HG03025 (cell line): ENCODE results near the gene CTNNAL1.
A peak's percentile ranks its signal among the peaks of the same experiment; 100 is the strongest.

Source experiments
- ATAC-seq: cut with Tn5 transposase; IDR thresholded peaks from one replicate; pipeline ENCODE4 v1.9.1; 2021; ENCODE audit warnings: mild to moderate bottlenecking, moderate library complexity; ENCODE audit not compliant: unreplicated experiment, low FRiP score

Gene CTNNAL1

GRCh38 chr9:109028457-109028856, 15.2 kb upstream of the CTNNAL1 start:
- ATAC-seq = no peak

- ATAC-seq = no peak
These were observed 13.9 kb upstream of the CTNNAL1 start for GRCh38 chr9:109027176-109027575.

DNA sequence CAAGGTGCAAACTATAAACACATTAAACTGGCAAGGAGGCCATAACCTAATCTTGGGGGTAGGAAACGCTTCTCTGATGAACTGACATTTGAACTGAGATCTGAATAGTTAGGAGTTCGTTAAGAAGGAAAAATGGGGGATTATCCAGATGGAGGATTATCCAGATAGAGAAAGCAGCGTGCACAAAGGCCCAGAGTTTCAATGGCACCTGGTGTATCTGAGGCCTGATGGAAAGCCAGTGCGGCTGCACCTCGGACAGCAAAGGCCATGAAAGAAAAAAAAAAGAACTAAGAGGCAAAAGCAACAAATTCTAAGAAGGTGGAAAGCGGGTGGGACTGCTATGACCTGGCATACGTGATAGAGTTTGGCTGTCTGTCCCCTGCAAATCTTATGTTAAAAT, 13.0 kb upstream of the CTNNAL1 start:
- ATAC-seq = no peak

GRCh38 chr9:109022873-109023272, 9.6 kb upstream of the CTNNAL1 start:
- no peak for ATAC-seq

DNA sequence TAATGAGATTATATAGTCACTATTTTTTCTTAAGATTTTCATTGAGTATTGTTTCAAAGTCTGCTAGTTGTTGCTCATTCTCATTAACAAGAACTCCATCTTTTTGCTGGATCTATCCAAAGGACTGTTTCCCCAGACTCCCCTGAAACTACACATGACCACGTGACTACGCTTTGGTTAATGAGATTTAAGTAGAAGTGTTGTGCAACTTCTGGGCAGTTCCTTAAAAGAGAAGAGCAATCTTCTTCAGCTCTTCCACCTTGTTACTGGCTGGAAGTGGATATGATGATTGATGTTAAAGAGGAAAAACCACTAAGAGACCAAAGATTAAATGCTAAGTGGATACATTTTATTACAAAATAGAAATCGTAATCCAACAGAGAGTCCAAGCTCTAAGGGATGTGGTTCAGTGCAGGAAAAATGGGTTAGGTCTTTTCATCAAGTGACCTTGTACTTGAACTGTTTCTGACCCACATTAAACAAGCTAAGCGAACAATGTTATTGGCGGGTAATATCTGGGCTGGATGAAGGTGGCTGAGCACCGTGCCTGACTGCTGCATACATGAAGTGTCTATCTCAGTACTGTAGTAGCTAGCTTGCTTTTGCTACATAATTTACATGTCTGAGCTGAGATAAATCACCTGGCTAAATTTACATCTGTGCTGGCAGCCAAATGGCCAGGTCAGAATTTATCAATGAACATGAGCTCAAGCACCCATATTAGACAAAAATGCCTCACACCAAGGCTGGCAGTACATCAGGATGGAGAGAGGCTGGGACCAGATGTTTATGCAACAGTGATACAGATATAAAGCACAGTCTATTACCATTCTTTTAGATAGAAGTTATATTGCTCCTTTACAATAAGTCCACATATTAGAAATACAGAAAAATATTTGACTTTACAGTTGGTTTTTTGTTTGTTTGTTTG, 7.5 kb upstream of the CTNNAL1 start:
- no peak for ATAC-seq

DNA sequence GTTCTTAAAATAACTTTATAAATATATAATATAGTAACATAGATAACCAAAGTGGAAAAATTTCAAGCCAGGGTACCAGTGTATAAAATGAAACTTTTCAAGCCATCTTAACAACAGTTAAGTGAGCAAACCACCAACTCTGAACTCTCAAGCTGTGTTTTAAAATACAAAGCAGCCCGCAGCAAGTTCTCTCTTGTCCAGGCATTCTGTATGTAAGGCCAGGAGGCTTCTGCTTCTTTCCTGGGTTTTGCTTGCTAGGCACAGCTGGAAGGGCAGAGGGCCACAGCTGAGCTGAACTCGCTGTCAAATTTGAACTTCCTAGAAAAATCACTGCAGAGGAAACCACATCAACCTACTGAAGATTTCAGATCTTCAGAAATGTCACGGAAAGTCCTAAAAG, 6.8 kb upstream of the CTNNAL1 start:
- ATAC-seq = no peak

DNA sequence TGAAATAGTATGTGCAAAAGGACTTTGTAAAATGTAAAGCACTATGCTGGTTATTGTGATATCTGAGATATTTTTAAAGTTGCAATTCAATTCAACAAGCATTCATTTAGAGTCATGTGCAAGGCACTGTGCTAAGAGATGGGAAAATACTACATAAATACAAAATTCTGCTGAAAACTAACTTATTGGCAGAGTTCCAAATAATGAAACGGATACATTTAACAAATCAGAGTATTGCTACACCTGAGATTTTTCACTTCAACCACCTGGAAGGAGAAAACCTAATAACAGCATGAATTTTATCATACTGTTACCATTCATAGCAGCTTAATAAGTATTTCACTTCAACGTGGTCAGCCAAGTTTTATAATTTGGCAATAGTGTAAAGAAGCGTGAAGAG, 6.1 kb upstream of the CTNNAL1 start:
- no peak for ATAC-seq

DNA sequence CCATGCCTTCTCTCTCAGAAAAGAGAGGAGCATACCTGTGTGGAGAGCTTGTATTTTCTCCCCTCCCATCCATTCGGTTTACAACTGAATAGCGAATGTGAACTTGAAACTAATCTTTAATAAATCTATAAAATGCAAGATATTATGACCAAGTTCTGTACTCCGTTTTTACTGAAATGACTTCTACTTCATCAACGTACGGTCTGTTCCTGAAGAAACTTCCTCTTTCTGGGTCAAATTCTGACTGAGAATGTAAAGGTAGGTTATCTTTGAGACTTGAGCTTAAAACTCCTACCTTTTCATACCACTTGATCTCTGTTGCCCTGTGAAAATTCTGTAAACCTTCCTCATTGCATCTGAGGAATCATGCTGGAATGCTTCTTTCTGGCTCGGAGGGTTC, 4.2 kb upstream of the CTNNAL1 start:
- no peak for ATAC-seq

- ATAC-seq = no peak
These were observed 3.8 kb upstream of the CTNNAL1 start for GRCh38 chr9:109017061-109017460.

GRCh38 chr9:109016132-109016531, 2.8 kb upstream of the CTNNAL1 start:
- ATAC-seq = no peak

- ATAC-seq = no peak
These were observed 1.4 kb upstream of the CTNNAL1 start for GRCh38 chr9:109014608-109015280.

GRCh38 chr9:109013679-109014607, 644 bp upstream of the CTNNAL1 start:
- no peak for ATAC-seq

DNA sequence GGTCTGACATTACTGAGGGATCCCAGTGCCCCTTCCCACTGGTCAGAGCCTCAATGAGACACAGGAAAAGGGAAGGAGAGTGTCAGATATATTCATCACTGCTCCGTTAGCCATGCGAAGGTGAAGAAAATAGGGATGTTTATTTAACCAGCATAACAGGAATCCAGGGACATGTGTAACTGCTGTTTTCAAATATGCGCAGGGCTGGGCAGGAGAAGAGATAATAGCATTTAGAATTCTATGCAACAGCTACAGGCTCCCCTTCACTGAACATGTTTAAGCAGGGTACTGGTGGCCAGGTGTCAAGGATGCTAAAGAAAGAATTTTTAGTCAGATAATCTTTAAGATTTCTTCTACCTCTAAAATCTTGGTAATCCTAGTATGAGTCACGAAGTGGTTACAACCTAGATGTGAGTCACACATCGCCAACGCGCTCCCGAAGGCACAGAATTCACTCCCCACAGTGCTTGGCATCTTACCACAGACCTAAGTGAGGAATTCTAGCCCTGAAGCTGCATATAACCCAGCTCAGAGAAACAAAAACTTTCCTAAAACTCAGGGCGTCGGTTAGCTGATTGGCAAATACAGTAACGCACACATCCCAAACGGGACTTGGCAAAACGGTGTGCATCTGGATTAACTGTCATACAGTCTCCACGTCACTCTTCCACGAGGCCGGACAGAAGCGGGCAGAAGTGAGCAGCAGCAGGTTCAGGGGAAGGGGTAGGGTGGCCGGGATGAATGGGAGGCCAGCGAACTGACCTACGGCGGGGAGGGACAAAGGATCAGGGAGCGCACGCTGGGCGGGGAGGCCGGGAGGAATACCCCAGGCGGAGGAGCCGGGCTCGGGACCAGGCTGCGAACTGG, 1.1 kb downstream of the CTNNAL1 start:
- ATAC-seq = peak; percentile 21

DNA sequence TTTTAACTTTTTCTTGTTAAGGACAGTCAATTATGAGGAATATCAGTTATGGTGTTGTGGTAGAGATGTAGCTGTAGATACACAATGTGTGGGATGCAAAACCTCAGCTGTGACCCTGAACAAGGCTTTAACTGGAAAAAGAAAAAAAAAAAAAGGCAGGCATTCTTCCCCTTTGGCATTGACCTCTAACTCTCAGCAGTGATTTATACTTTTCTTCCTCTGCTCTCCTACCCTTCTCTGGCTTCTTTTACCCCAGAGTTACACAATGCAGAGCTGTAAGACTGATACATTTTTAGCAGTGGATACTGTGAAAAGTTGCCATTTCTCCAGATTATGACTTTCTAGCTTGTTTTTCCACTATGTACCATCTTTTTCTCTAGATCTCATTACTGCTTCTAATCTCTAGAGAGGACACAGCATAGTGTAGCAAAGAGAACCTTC, 2.0 kb downstream of the CTNNAL1 start:
- no peak for ATAC-seq

GRCh38 chr9:109010746-109011145, 2.6 kb downstream of the CTNNAL1 start:
- ATAC-seq = no peak

- ATAC-seq = no peak
These were observed 7.6 kb downstream of the CTNNAL1 start for GRCh38 chr9:109005678-109006077.

DNA sequence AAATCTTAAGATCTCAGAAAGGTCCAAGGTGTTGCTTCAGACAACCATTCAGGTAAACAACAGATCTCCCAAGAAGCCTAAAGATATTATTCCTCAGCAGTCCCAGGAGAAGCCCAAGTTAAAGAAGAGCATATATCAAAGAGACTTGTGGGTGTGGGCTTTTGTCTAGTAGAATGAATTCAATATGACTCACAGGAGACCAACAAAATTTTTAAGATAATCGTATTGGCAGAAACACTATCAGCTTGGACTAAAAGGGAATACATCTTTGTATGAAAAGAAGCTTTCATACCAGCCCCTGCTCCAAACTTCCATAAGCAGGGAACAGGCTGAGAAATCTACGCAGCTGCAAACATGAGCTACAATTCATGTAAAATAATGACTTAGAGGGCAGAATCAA, 10.2 kb downstream of the CTNNAL1 start:
- no peak for ATAC-seq

DNA sequence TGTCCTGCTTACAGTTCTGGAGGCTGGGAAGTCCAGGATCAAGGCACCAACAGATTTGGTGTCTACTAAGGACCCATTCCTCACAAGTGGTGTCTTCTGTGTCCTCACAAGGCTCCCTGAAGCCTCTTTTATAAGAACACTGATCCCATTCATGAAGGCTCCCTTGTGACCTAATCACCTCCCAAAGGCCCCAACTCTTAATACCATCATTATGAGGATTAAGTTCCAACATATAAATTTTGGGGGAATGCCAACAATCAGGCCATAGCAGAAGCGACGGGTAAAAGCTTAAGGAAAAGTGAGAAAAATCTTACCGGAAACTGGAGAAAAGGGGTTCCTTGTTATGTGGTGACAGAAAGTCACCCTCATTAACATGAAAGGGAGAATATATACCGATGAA, 11.2 kb downstream of the CTNNAL1 start:
- no peak for ATAC-seq

GRCh38 chr9:109001275-109001676, 12.0 kb downstream of the CTNNAL1 start:
- no peak for ATAC-seq

- no peak for ATAC-seq
These were observed 16.2 kb downstream of the CTNNAL1 start for GRCh38 chr9:108997112-108997511.
